Endothelial cell of umbilical vein (primary cell): ENCODE results near the gene WDFY2. TPM values are rescaled to one million over a fixed set of nuclear protein-coding genes. Genes with fewer than 3 reads are reported as not detected.

Experiments used
- BruUV-seq: library from RNA; stranded (reverse); fragments of 400-500 nt; replicated peaks from 2 replicates; lab custom pipeline; 2021; lab: Mats Ljungman, UMichigan
- CTCF ChIA-PET: fragments of 300-600, 350-600 bp; sonication (Branson Sonifier 250); formaldehyde crosslinking; loops from one replicate; lab custom pipeline; 2021; ENCODE audit warnings: antibody characterized with exemption, inconsistent platforms; lab: Charles Lee
- POLR2A ChIA-PET: fragments of 300-600, 350-600 bp; sonication (Branson Sonifier 250); formaldehyde crosslinking; loops from one replicate; lab custom pipeline; 2021; ENCODE audit warnings: antibody characterized with exemption, inconsistent platforms; lab: Charles Lee
- DNase-seq: peaks from one replicate; pipeline ENCODE4 v3.0.0-alpha.2; 2011; ENCODE audit warnings: low read depth, low spot score
- FAIRE-seq: peaks from 2 replicates; lab custom pipeline; 2011; peaks lifted over from hg19 to GRCh38; lab: Jason Lieb, UNC
- H2AFZ ChIP-seq: 2 replicates; pipeline ENCODE4 v1.6.0; 2012; ENCODE audit warnings: low read depth, low read length, control low read depth, inconsistent platforms
- H3K27ac ChIP-seq: 2 replicates; pipeline ENCODE4 v1.5.1; 2011; ENCODE audit warnings: low read depth, mild to moderate bottlenecking, control low read depth, low read length, moderate library complexity; ENCODE audit not compliant: insufficient read depth
- H3K27me3 ChIP-seq, 2 experiments: 2 replicates each; pipeline versions ENCODE4 v1.6.0 to v1.6.1; 2011; ENCODE audit warnings: low read length in 2 of 2, mixed read lengths in 1 of 2; ENCODE audit not compliant: control insufficient read depth in 2 of 2, insufficient read depth in 2 of 2
- H3K36me3 ChIP-seq, 2 experiments: 2 replicates in 1 of 2; 3 replicates in 1 of 2; pipeline ENCODE4 v1.5.1; 2011; ENCODE audit warnings: low read length in 2 of 2, mild to moderate bottlenecking in 1 of 2, moderate library complexity in 1 of 2; ENCODE audit not compliant: control insufficient read depth in 2 of 2, insufficient read depth in 2 of 2; ENCODE audit errors: extremely low read depth in 1 of 2
- H3K4me1 ChIP-seq: 3 replicates; pipeline ENCODE4 v1.5.1; 2011; ENCODE audit warnings: mild to moderate bottlenecking, low read length; ENCODE audit not compliant: control insufficient read depth, insufficient read depth; ENCODE audit errors: extremely low read depth
- H3K4me2 ChIP-seq: 2 replicates; pipeline ENCODE4 v1.6.1; 2011; ENCODE audit warnings: low read length, control low read depth, mixed read lengths; ENCODE audit not compliant: insufficient read depth
- H3K4me3 ChIP-seq, 3 experiments: fragments of 200-600 bp in 1 of 3; sonication (generic), shearing (Covaris generic) in 1 of 3; replicated peaks in 1 of 3; 2 replicates each; pipeline ENCODE4 v1.5.1; 2011 to 2016; ENCODE audit warnings: control low read depth in 3 of 3, low read length in 3 of 3, mild to moderate bottlenecking in 2 of 3, inconsistent platforms in 1 of 3, low read depth in 1 of 3, moderate library complexity in 1 of 3; ENCODE audit not compliant: insufficient read depth in 1 of 3
- H3K79me2 ChIP-seq: 2 replicates; pipeline ENCODE4 v1.6.0; 2012; ENCODE audit warnings: low read length, inconsistent platforms; ENCODE audit not compliant: control insufficient read depth, insufficient read depth
- H3K9ac ChIP-seq: replicated peaks from 2 replicates; pipeline ENCODE3; 2011; ENCODE audit warnings: low read length, control low read depth; ENCODE audit not compliant: insufficient read depth; ENCODE audit errors: extremely low read depth
- H3K9me1 ChIP-seq: replicated peaks from 3 replicates; pipeline ENCODE4 v1.6.0; 2011; ENCODE audit warnings: mild to moderate bottlenecking, low read length; ENCODE audit not compliant: control insufficient read depth, insufficient read depth; ENCODE audit errors: extremely low read depth
- H3K9me3 ChIP-seq: replicated peaks from 2 replicates; pipeline ENCODE4 v1.5.1; 2012; ENCODE audit warnings: low read length, inconsistent platforms; ENCODE audit not compliant: control insufficient read depth, insufficient read depth
- H4K20me1 ChIP-seq: replicated peaks from 2 replicates; pipeline ENCODE3; 2011; ENCODE audit warnings: mild to moderate bottlenecking, low read length; ENCODE audit not compliant: control insufficient read depth, insufficient read depth; ENCODE audit errors: extremely low read depth
- CTCF ChIP-seq, 2 donors: IDR thresholded peaks; 1 replicate in 1 of 2; 2 replicates in 1 of 2; pipeline ENCODE4 v1.5.1; 2011; ENCODE audit warnings: low read length in 2 of 2, mild to moderate bottlenecking in 2 of 2, moderate library complexity in 2 of 2, control low read depth in 1 of 2, inconsistent platforms in 1 of 2, low read depth in 1 of 2; ENCODE audit not compliant: insufficient read depth in 1 of 2; ENCODE audit errors: extremely low read depth in 1 of 2
- EZH2 ChIP-seq: IDR thresholded peaks from 2 replicates; pipeline ENCODE4 v1.6.1; 2012; ENCODE audit warnings: borderline replicate concordance, low read depth, mild to moderate bottlenecking, moderate library complexity, low read length, inconsistent platforms; ENCODE audit not compliant: severe bottlenecking
- FOS ChIP-seq: IDR thresholded peaks from 2 replicates; pipeline ENCODE4 v1.6.1; 2011; ENCODE audit warnings: mild to moderate bottlenecking, low read length, moderate library complexity, borderline replicate concordance; ENCODE audit not compliant: insufficient read depth
- GATA2 ChIP-seq: IDR thresholded peaks from 2 replicates; pipeline ENCODE4 v1.7.0; 2011; ENCODE audit warnings: low read depth, mild to moderate bottlenecking, moderate library complexity, mixed read lengths, low read length; ENCODE audit not compliant: insufficient read length, insufficient read depth
- JUN ChIP-seq: IDR thresholded peaks from 2 replicates; pipeline ENCODE4 v1.6.1; 2011; ENCODE audit warnings: borderline replicate concordance, low read depth; ENCODE audit not compliant: insufficient read length, insufficient read depth
- MYC ChIP-seq: IDR thresholded peaks from one replicate; pipeline ENCODE4 v1.6.1; 2011; ENCODE audit warnings: mild to moderate bottlenecking, low read depth, low read length
- POLR2A ChIP-seq: IDR thresholded peaks from 2 replicates; pipeline ENCODE4 v1.6.1; 2012; ENCODE audit warnings: low read depth, mild to moderate bottlenecking, control low read depth, low read length
- POLR2AphosphoS5 ChIP-seq: IDR thresholded peaks from 2 replicates; pipeline ENCODE4 v1.6.1; 2012; ENCODE audit warnings: low read depth, mild to moderate bottlenecking, control low read depth, low read length, moderate library complexity; ENCODE audit not compliant: insufficient read depth
- dilution Hi-C: fragments of 300-500 bp; cut with MboI; formaldehyde crosslinking; loops from one replicate; pipeline ENCODE4 v1.15.0; 2019; ENCODE audit warnings: low sequenced_read_pairs; ENCODE audit not compliant: extremely low pct_ligation_motif_present
- intact Hi-C: fragments of 100-400 bp; cut with micrococcal nuclease; formaldehyde crosslinking; loops from one replicate; pipeline ENCODE4 v1.10.0; 2022
- polyA plus RNA-seq, 4 experiments: library from polyadenylated mRNA; depleted of rRNA in 3 of 4; stranded (reverse) in 3 of 4; unstranded in 1 of 4; fragments of >200 nt; gene quantifications; 2 replicates each; pipeline versions ENCODE4 v1.2.1 to v1.2.3, GENCODE V29; 2011 to 2012; ENCODE audit warnings: missing spikeins in 1 of 4
- total RNA-seq: library from RNA; stranded (reverse); gene quantifications from 2 replicates; pipeline ENCODE4 v1.2.3, GENCODE V29; 2021

The WDFY2 gene
- total and polyA plus RNA-seq, 2 donors (not counting 3 experiments of a cell fraction or from before 2014, with no cell fraction given): 2.1 to 5.5 TPM

- TF ChIP-seq FOS: peak; percentile 45
- TF ChIP-seq POLR2AphosphoS5: no peak
- no peak for TF ChIP-seq GATA2
- BruUV-seq: no TSS peak
- dilution Hi-C loops: no loop called here
- Histone ChIP-seq H3K9ac (peak overlapping the region; percentile 53), H3K4me3 (peak overlapping the region in 1 of 3 experiments; percentile 35), H3K4me2 (peak overlapping the region; percentile 84), H3K79me2 (no peaks in the 10 kb centered on the region), H3K27ac (peak overlapping the region; percentile 87), H2AFZ (no peak overlapping the region), H3K4me1 (peaks cover 28% of the 10 kb centered on the region), H3K9me3 (no peaks in the 10 kb centered on the region), H3K27me3 (no peaks in the 10 kb centered on the region), H3K9me1 (no peaks in the 10 kb centered on the region), H4K20me1 (no peaks in the 10 kb centered on the region), H3K36me3 (no peaks in the 10 kb centered on the region)
- ChIA-PET CTCF (interaction anchor here (1.0 kb wide), 1 partner anchor 58 kb away, joined by 3 read pairs; no protein-coding TSS in a partner anchor), POLR2A (interaction anchor here (1.0 kb wide), 1 partner anchor 190 kb away, joined by 3 read pairs; no protein-coding TSS in a partner anchor)
- intact Hi-C loops: loop anchor here (5.0 kb wide), 1 partner anchor 159 kb away; the partner anchor contains the start of gene DHRS12
- DNase-seq: peak; percentile 62
- FAIRE-seq: peak; percentile 64
These were observed 59.0 kb downstream of the WDFY2 start for GRCh38 chr13:51643105-51643881.

GRCh38 chr13:51643882-51644281, 59.6 kb downstream of the WDFY2 start:
- TF ChIP-seq FOS (peak; percentile 65), POLR2A (no peak), MYC (no peak), POLR2AphosphoS5 (peak; percentile 37), CTCF (IDR thresholded peaks at IDR 0.05; ENCODE audit: extremely low read depth in 1 of 2, insufficient read depth in 1 of 2, low read depth in 1 of 2, low read length in 2 of 2) (no peak), EZH2 (no peak), GATA2 (no peak), JUN (peak; percentile 57)
- dilution Hi-C loops: no loop called here
- H4K20me1 ChIP-seq: no peaks in the 10 kb centered on the region
- H3K4me1 ChIP-seq: peaks cover 28% of the 10 kb centered on the region
- no peak overlapping the region for H2AFZ ChIP-seq
- no peaks in the 10 kb centered on the region for H3K36me3 ChIP-seq
- H3K79me2 ChIP-seq: no peaks in the 10 kb centered on the region
- ChIA-PET POLR2A (interaction anchor here (1.0 kb wide), 1 partner anchor 191 kb away, joined by 3 read pairs; no protein-coding TSS in a partner anchor), CTCF (interaction anchor here (1.0 kb wide), 1 partner anchor 58 kb away, joined by 3 read pairs; no protein-coding TSS in a partner anchor)
- no peaks in the 10 kb centered on the region for H3K9me1 ChIP-seq
- H3K27ac ChIP-seq: peak overlapping the region; percentile 87
- peak overlapping the region; percentile 84 for H3K4me2 ChIP-seq
- peak; percentile 78 for FAIRE-seq
- BruUV-seq: no TSS peak
- peak; percentile 82 for DNase-seq
- H3K9me3 ChIP-seq: no peaks in the 10 kb centered on the region
- intact Hi-C loops: loop anchor here (1.0 to 5.0 kb wide), 4 partner anchors 29 to 191 kb away; partner anchors contain the start of genes DHRS12, INTS6 and WDFY2
- no peaks in the 10 kb centered on the region for H3K27me3 ChIP-seq
- peak overlapping the region in 1 of 3 experiments; percentile 35 for H3K4me3 ChIP-seq
- peak overlapping the region; percentile 53 for H3K9ac ChIP-seq
